Type B pancreatic cell (in vitro differentiated cells): ENCODE data around the gene RB1. TPM values are rescaled to one million over a fixed set of nuclear protein-coding genes. Genes with fewer than 3 reads are reported as not detected.

ENCODE experiments used
- DNase-seq: peaks from one replicate; pipeline ENCODE4 v3.0.0; 2021; ENCODE audit warnings: mixed read lengths; ENCODE audit not compliant: unreplicated experiment; ENCODE audit errors: extremely low spot score
- H3K27ac Mint-ChIP-seq: 2 replicates; pipeline ENCODE4 v1.8.0; 2021; ENCODE audit warnings: mild to moderate bottlenecking, mixed read lengths
- H3K27me3 Mint-ChIP-seq: 2 replicates; pipeline ENCODE4 v1.8.0; 2021; ENCODE audit warnings: mixed read lengths
- H3K36me3 Mint-ChIP-seq: 2 replicates; pipeline ENCODE4 v1.8.0; 2021; ENCODE audit warnings: mixed read lengths
- H3K4me1 Mint-ChIP-seq: one replicate; pipeline ENCODE4 v1.8.0; 2021; ENCODE audit warnings: mixed read lengths; ENCODE audit not compliant: unreplicated experiment
- H3K4me3 Mint-ChIP-seq: 2 replicates; pipeline ENCODE4 v1.8.0; 2021; ENCODE audit warnings: mild to moderate bottlenecking, mixed read lengths
- H3K9me3 Mint-ChIP-seq: 2 replicates; pipeline ENCODE4 v1.8.0; 2021; ENCODE audit warnings: mixed read lengths
- total RNA-seq: library from RNA; stranded (reverse); gene quantifications from 2 replicates; pipeline ENCODE4 v1.2.1, GENCODE V29; 2021; ENCODE audit warnings: low replicate concordance
- TF ChIP-seq, protein P1 (sequence below): fragments of 200-600 bp; sonication (generic); conservative IDR thresholded peaks from 2 replicates; pipeline ENCODE4 v1.5.0; 2021; ENCODE audit warnings: antibody characterized with exemption, mild to moderate bottlenecking

The RB1 gene
- total RNA-seq, 1 donor from 2014 or later: 26.6 TPM

DNA sequence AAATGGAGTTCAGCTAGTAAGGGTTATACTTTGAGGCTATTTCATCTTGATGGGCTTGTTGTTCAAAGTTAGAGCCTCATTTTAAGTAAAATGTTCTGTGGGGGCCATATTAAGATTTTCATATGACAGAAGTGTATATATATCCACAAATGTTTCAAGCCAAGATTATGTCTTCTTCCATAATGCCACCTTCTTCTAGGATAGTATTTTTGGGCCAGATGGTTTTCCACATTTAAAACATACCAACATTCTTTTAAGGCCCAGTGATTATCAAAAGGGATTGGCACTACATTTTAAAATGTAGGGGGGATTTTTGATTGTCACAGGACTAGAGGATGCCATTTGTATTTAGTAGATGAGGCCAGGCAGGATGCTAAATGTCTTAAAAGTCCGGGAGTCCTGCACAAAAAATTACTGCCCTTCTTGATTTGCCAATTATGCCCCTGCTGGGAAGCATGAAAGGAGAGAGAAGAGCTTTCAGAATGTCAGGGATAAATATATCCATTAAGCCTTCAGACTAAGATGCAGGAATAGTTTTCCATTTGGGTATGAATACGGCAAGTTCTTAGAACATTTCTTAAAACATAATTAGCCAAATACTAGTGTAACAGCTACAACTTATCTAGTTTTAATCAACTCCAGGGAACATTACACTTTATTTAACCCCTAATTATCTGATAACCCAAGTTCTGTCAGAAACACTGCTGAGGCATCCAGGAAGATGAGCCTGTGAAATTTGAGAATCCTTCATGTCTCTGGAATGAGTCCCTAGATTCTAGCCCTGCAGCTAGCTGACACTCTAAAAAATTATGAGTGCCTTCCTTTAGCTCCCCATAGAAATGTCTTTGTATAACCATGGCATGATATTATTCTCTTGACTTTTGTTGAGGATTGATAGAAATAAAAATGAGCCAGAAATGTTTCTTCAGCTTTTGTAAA, 36.6 kb upstream of the RB1 start:
- TF ChIP-seq, protein P1, sequence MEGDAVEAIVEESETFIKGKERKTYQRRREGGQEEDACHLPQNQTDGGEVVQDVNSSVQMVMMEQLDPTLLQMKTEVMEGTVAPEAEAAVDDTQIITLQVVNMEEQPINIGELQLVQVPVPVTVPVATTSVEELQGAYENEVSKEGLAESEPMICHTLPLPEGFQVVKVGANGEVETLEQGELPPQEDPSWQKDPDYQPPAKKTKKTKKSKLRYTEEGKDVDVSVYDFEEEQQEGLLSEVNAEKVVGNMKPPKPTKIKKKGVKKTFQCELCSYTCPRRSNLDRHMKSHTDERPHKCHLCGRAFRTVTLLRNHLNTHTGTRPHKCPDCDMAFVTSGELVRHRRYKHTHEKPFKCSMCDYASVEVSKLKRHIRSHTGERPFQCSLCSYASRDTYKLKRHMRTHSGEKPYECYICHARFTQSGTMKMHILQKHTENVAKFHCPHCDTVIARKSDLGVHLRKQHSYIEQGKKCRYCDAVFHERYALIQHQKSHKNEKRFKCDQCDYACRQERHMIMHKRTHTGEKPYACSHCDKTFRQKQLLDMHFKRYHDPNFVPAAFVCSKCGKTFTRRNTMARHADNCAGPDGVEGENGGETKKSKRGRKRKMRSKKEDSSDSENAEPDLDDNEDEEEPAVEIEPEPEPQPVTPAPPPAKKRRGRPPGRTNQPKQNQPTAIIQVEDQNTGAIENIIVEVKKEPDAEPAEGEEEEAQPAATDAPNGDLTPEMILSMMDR: no peak

DNA sequence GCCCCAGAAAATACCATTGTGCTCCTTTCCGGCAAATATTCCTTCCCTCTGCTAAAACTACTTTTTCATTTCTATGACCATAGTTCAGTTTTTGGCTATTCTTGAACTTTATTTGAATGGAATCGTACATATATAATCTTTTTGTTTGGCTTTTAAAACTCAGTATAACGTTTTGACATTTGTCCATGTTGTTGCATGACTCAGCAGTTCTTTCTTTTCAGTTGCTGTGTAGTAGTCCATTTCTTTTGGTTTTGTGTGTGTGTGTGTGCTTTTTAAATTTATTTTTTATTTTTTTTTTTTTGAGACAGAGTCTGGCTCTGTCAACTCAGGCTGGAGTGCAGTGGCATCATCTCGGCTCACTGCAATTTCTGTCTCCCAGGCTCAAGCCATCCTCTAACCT, 35.5 kb upstream of the RB1 start:
- H3K4me3 Mint-ChIP-seq: no peak overlapping the region
- DNase-seq: no peak
- TF ChIP-seq, protein P1: no peak
- H3K27ac Mint-ChIP-seq: no peak overlapping the region
- H3K9me3 Mint-ChIP-seq: no peaks in the 10 kb centered on the region
- peaks cover 20% of the 10 kb centered on the region for H3K4me1 Mint-ChIP-seq
- H3K36me3 Mint-ChIP-seq: peaks cover 31% of the 10 kb centered on the region
- H3K27me3 Mint-ChIP-seq: no peaks in the 10 kb centered on the region

More for the DNA sequence above, 36.6 kb upstream of the RB1 start:
- H3K27ac Mint-ChIP-seq: no peak overlapping the region
- DNase-seq: no peak
- no peaks in the 10 kb centered on the region for H3K9me3 Mint-ChIP-seq
- H3K27me3 Mint-ChIP-seq: no peaks in the 10 kb centered on the region
- H3K36me3 Mint-ChIP-seq: peaks cover 39% of the 10 kb centered on the region
- H3K4me3 Mint-ChIP-seq: no peak overlapping the region
- peaks cover 20% of the 10 kb centered on the region for H3K4me1 Mint-ChIP-seq

GRCh38 chr13:48273346-48273745, 30.2 kb upstream of the RB1 start:
- H3K9me3 Mint-ChIP-seq: no peaks in the 10 kb centered on the region
- TF ChIP-seq, protein P1: no peak
- no peaks in the 10 kb centered on the region for H3K4me1 Mint-ChIP-seq
- no peak overlapping the region for H3K4me3 Mint-ChIP-seq
- DNase-seq: no peak
- no peak overlapping the region for H3K27ac Mint-ChIP-seq
- peaks cover 9% of the 10 kb centered on the region for H3K36me3 Mint-ChIP-seq
- no peaks in the 10 kb centered on the region for H3K27me3 Mint-ChIP-seq

DNA sequence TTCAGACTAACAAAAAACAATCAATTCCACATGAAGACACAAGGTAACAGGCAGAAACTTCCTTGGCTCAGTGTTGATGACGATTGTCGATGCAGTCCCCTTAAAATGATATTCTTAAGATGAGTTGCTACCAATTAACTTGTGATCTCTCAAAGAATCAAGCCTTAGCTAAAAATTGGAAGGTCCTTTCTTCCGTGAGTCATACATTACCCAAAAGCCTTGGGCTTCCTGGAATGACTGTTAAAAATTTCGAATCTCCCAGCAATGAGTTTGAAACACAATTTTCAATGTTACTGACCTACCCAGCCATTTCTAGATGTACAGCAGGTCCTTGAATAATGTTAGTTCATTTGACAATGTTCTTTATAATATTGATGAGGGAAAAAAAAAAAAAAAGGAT, 28.0 kb upstream of the RB1 start:
- no peak for DNase-seq
- no peaks in the 10 kb centered on the region for H3K4me1 Mint-ChIP-seq
- no peaks in the 10 kb centered on the region for H3K36me3 Mint-ChIP-seq
- TF ChIP-seq, protein P1: no peak
- no peak overlapping the region for H3K4me3 Mint-ChIP-seq
- no peaks in the 10 kb centered on the region for H3K27me3 Mint-ChIP-seq
- no peak overlapping the region for H3K27ac Mint-ChIP-seq
- no peaks in the 10 kb centered on the region for H3K9me3 Mint-ChIP-seq

- no peak overlapping the region for H3K4me3 Mint-ChIP-seq
- TF ChIP-seq, protein P1: no peak
- no peaks in the 10 kb centered on the region for H3K27me3 Mint-ChIP-seq
- no peaks in the 10 kb centered on the region for H3K36me3 Mint-ChIP-seq
- no peaks in the 10 kb centered on the region for H3K9me3 Mint-ChIP-seq
- DNase-seq: no peak
- H3K4me1 Mint-ChIP-seq: no peaks in the 10 kb centered on the region
- H3K27ac Mint-ChIP-seq: no peak overlapping the region
These were observed 24.7 kb upstream of the RB1 start for GRCh38 chr13:48278806-48279205.
